KMS-11 (cell line): Measurements from ENCODE around the gene ADGRE1.

ENCODE experiments used
- H2AFZ ChIP-seq: fragments of 200-600 bp; sonication (generic); 2 replicates; pipeline ENCODE4 v1.6.1; 2016; ENCODE audit warnings: antibody characterized with exemption, mixed run types, low read depth
- H3K27ac ChIP-seq: fragments of 200-600 bp; sonication (generic); 2 replicates; pipeline ENCODE4 v1.6.1; 2016; ENCODE audit warnings: mild to moderate bottlenecking, mixed run types
- H3K27me3 ChIP-seq: fragments of 200-600 bp; sonication (generic); 2 replicates; pipeline ENCODE4 v1.6.1; 2017; ENCODE audit warnings: mild to moderate bottlenecking, low read depth, mixed run types, moderate library complexity; ENCODE audit not compliant: insufficient read depth
- H3K36me3 ChIP-seq: fragments of 200-600 bp; sonication (generic); 2 replicates; pipeline ENCODE4 v1.6.1; 2017; ENCODE audit warnings: mild to moderate bottlenecking, mixed run types; ENCODE audit not compliant: insufficient read depth
- H3K4me1 ChIP-seq: fragments of 200-600 bp; sonication (generic); 2 replicates; pipeline ENCODE4 v1.6.1; 2016; ENCODE audit warnings: mild to moderate bottlenecking, low read depth, mixed run types; ENCODE audit not compliant: poor library complexity, severe bottlenecking
- H3K4me2 ChIP-seq: fragments of 200-600 bp; sonication (generic); 2 replicates; pipeline ENCODE4 v1.7.0; 2016; ENCODE audit warnings: mild to moderate bottlenecking, mixed run types
- H3K4me3 ChIP-seq: fragments of 200-600 bp; sonication (generic); IDR thresholded peaks from 2 replicates; pipeline ENCODE4 v1.6.1; 2017; ENCODE audit warnings: low read depth, low read length, mixed read lengths; ENCODE audit not compliant: insufficient read depth
- H3K79me2 ChIP-seq: fragments of 200-600 bp; sonication (generic); 2 replicates; pipeline ENCODE4 v1.6.1; 2016; ENCODE audit warnings: low read depth, mixed run types; ENCODE audit not compliant: insufficient read depth
- H3K9ac ChIP-seq: fragments of 200-600 bp; sonication (generic); 2 replicates; pipeline ENCODE4 v1.6.1; 2016; ENCODE audit warnings: mild to moderate bottlenecking, mixed run types
- H4K20me1 ChIP-seq: fragments of 200-600 bp; sonication (generic); 2 replicates; pipeline ENCODE4 v1.6.1; 2016; ENCODE audit warnings: mild to moderate bottlenecking, mixed run types; ENCODE audit not compliant: insufficient read depth
- CTCF ChIP-seq: fragments of 200-600 bp; sonication (generic); conservative IDR thresholded peaks from 2 replicates; pipeline ENCODE4 v1.6.1; 2017; ENCODE audit warnings: low read depth, mild to moderate bottlenecking, antibody characterized with exemption, low read length, moderate library complexity, mixed read lengths

The ADGRE1 gene

DNA sequence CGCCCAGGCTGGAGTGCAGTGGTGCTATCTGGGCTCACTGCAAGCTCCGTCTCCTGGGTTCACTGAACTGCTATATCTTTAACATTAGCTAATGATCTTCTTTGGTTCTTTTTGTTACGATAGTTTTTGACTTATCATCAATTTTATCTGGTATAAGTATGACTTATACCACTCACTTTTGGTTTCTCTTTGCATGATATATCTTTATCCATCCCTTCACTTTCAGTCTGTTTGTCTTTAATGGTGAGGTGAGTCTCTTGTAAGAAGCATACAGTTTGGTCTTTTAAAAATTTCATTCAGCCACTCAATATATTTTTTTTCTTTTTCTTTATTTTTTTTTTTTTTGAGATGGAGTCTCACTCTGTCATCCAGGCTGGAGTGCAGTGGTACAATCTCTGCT is 58.4 kb downstream of the ADGRE1 start:
- Histone ChIP-seq H3K79me2 (no peaks in the 10 kb centered on the region), H3K4me3 (no peak overlapping the region), H3K9ac (no peak overlapping the region), H3K27ac (no peak overlapping the region), H3K4me2 (no peak overlapping the region), H3K4me1 (no peaks in the 10 kb centered on the region), H3K36me3 (no peaks in the 10 kb centered on the region), H2AFZ (no peak overlapping the region), H4K20me1 (no peaks in the 10 kb centered on the region), H3K27me3 (no peaks in the 10 kb centered on the region)
- TF ChIP-seq CTCF: no peak

GRCh38 chr19:6947745-6948144 is 60.4 kb downstream of the ADGRE1 start:
- Histone ChIP-seq H3K36me3 (no peaks in the 10 kb centered on the region), H3K4me1 (no peaks in the 10 kb centered on the region), H2AFZ (no peak overlapping the region), H3K4me3 (no peak overlapping the region), H3K4me2 (no peak overlapping the region), H3K27ac (no peak overlapping the region), H4K20me1 (no peaks in the 10 kb centered on the region), H3K9ac (no peak overlapping the region), H3K27me3 (no peaks in the 10 kb centered on the region), H3K79me2 (no peaks in the 10 kb centered on the region)
- TF ChIP-seq CTCF: no peak

DNA sequence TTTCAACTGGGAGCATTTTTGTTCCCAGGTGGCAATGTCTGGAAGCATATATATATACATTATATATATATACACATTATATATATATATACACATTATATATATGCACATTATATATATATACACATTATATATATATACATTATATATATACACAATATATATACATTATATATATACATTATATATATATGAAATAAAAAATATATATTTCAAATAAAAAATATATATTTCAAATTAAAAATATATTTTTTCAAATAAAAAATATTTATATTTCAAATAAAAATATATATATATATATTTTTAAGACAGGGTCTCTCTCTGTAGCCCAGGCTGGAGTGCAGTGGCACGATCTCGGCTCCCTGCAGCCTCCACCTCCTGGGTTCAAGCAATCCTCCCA is 61.5 kb downstream of the ADGRE1 start:
- no peak overlapping the region for H3K27ac ChIP-seq
- H2AFZ ChIP-seq: no peak overlapping the region
- no peaks in the 10 kb centered on the region for H3K27me3 ChIP-seq

DNA sequence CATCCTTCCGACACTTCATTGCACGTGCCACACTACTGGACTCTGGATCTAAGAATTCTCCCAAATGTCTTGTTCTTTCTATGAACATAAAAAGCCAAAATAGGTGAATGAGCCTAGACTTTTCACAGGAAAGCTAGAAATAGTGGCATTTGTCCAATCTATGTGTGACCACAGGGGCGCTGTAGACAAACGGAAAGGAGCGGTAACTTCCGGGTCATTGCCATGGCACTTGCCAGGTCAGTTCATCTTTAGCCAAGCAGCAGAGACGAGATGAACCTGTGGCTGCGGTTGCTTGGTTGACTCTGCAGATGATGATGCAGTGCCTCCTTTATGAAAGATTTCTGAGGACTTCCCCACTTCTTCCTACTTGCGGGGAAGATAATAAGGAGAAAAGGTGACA is 65.6 kb downstream of the ADGRE1 start:
- H3K4me1 ChIP-seq: no peaks in the 10 kb centered on the region
- no peak overlapping the region for H2AFZ ChIP-seq
- TF ChIP-seq CTCF: no peak
- no peaks in the 10 kb centered on the region for H3K79me2 ChIP-seq
- H3K27ac ChIP-seq: no peak overlapping the region
- H3K4me3 ChIP-seq: no peak overlapping the region
- H3K4me2 ChIP-seq: no peak overlapping the region
- no peaks in the 10 kb centered on the region for H3K36me3 ChIP-seq
- no peak overlapping the region for H3K9ac ChIP-seq
- H4K20me1 ChIP-seq: no peaks in the 10 kb centered on the region
- no peaks in the 10 kb centered on the region for H3K27me3 ChIP-seq

More for the DNA sequence above, 61.5 kb downstream of the ADGRE1 start:
- no peak for TF ChIP-seq CTCF
- H3K4me3 ChIP-seq: no peak overlapping the region
- H3K4me1 ChIP-seq: no peaks in the 10 kb centered on the region
- H4K20me1 ChIP-seq: no peaks in the 10 kb centered on the region
- no peaks in the 10 kb centered on the region for H3K36me3 ChIP-seq
- H3K9ac ChIP-seq: no peak overlapping the region
- no peaks in the 10 kb centered on the region for H3K79me2 ChIP-seq
- no peak overlapping the region for H3K4me2 ChIP-seq

GRCh38 chr19:6955082-6955481 is 67.7 kb downstream of the ADGRE1 start:
- no peaks in the 10 kb centered on the region for H3K27me3 ChIP-seq
- no peak overlapping the region for H3K4me2 ChIP-seq
- TF ChIP-seq CTCF: no peak

More at GRCh38 chr19:6955082-6955481, 67.7 kb downstream of the ADGRE1 start:
- Histone ChIP-seq H3K79me2 (no peaks in the 10 kb centered on the region), H4K20me1 (no peaks in the 10 kb centered on the region), H3K4me3 (no peak overlapping the region), H2AFZ (no peak overlapping the region), H3K27ac (no peak overlapping the region), H3K36me3 (no peaks in the 10 kb centered on the region), H3K9ac (no peak overlapping the region), H3K4me1 (no peaks in the 10 kb centered on the region)
